DOHH2 (cell line): ENCODE results near the gene C1QTNF12.

Experiments used
- H3F3A ChIP-seq: fragments of 200-600 bp; sonication (generic), shearing (Covaris generic); 2 replicates; pipeline ENCODE4 v1.6.0; 2016; ENCODE audit warnings: antibody characterized with exemption, mild to moderate bottlenecking; ENCODE audit not compliant: control insufficient read depth, insufficient read depth
- H3K27ac ChIP-seq: fragments of 200-600 bp; sonication (generic); 2 replicates; pipeline ENCODE4 v1.5.1; 2014; ENCODE audit warnings: low read depth, mild to moderate bottlenecking, low read length, moderate library complexity
- H3K27me3 ChIP-seq: fragments of 200-600 bp; sonication (generic); 2 replicates; pipeline ENCODE4 v1.6.1; 2014; ENCODE audit warnings: mild to moderate bottlenecking, low read length, mixed read lengths; ENCODE audit not compliant: control insufficient read depth
- H3K36me3 ChIP-seq: fragments of 200-600 bp; sonication (generic); 2 replicates; pipeline ENCODE4 v1.6.1; 2014; ENCODE audit warnings: mild to moderate bottlenecking, low read length, moderate library complexity, mixed read lengths; ENCODE audit not compliant: control insufficient read depth
- H3K4me1 ChIP-seq: fragments of 200-600 bp; sonication (generic); 2 replicates; pipeline ENCODE4 v1.6.1; 2014; ENCODE audit warnings: mild to moderate bottlenecking, low read length, mixed read lengths; ENCODE audit not compliant: control insufficient read depth
- H3K4me2 ChIP-seq: fragments of 200-600 bp; sonication (generic); 2 replicates; pipeline ENCODE4 v1.6.0; 2014; ENCODE audit warnings: mild to moderate bottlenecking, low read length, moderate library complexity
- H3K4me3 ChIP-seq: fragments of 200-600 bp; sonication (generic); 2 replicates; pipeline ENCODE4 v1.5.1; 2014; ENCODE audit warnings: mild to moderate bottlenecking, low read length, mixed read lengths
- H3K79me2 ChIP-seq: fragments of 200-600 bp; sonication (generic); 2 replicates; pipeline ENCODE4 v1.6.1; 2014; ENCODE audit warnings: mild to moderate bottlenecking, low read length, mixed read lengths; ENCODE audit not compliant: control insufficient read depth
- H3K9me2 ChIP-seq: fragments of 200-600 bp; sonication (generic); replicated peaks from 2 replicates; pipeline ENCODE4 v1.6.1; 2014; ENCODE audit warnings: mild to moderate bottlenecking, low read length, mixed read lengths; ENCODE audit not compliant: control insufficient read depth
- H3K9me3 ChIP-seq: fragments of 200-600 bp; sonication (generic); 2 replicates; pipeline ENCODE4 v1.6.1; 2014; ENCODE audit warnings: antibody characterized with exemption, low read length, mixed read lengths; ENCODE audit not compliant: control insufficient read depth, insufficient read depth
- H4K20me1 ChIP-seq: fragments of 200-600 bp; sonication (generic); 2 replicates; pipeline ENCODE4 v1.6.0; 2014; ENCODE audit warnings: low read depth, mild to moderate bottlenecking, antibody characterized with exemption, low read length, moderate library complexity; ENCODE audit not compliant: control insufficient read depth, insufficient read depth
- CTCF ChIP-seq: fragments of 200-600 bp; sonication (generic); IDR thresholded peaks from one replicate; pipeline ENCODE4 v1.5.1; 2014; ENCODE audit warnings: antibody characterized with exemption, mild to moderate bottlenecking, low read depth, low read length; ENCODE audit not compliant: poor library complexity, severe bottlenecking
- EZH2phosphoT487 ChIP-seq: fragments of 200-600 bp; sonication (generic); IDR thresholded peaks from 2 replicates; pipeline ENCODE4 v1.6.1; 2017; ENCODE audit warnings: borderline replicate concordance, mild to moderate bottlenecking, antibody characterized with exemption, low read length, moderate library complexity, mixed read lengths

C1QTNF12 gene

DNA sequence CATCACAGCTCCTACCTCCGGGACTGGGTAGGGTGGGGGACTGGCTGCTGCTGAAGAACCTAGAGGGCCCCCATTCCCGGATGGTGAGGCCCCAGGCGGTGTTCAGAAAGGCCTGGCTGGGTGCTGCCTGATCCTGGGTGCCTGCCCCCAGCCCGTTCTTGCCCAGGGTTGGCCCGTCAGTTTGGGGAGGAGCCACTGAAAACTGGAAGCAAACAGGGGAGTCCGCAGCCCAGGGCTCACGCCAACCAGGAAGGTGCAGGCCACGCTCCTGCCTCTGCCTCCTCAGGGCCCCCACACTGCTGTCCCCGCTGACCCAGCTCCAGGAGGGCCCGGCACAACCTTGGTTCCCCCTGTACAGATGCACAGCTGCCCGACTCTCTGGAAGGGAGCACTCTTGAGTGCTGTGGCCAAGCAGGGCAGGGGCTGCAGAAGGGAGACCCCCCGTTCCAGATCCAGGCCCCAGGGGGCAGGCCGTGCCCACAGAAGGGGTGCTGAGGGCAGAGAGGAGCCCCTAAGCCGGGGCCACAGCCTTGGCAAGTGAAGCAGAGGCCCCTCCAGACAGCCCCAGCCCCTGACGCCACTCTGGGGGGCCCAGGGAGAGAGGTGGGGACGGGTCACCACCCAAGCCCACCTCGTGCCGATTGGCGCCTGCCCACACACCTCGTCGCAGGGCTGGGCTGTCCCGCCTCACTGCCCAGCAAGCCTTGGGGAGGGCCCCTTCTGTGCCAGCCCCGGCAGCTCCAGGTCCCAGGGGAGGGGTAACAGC, 5.5 kb downstream of the C1QTNF12 start:
- Histone ChIP-seq H3K79me2 (no peaks in the 10 kb centered on the region), H4K20me1 (no peaks in the 10 kb centered on the region), H3K4me2 (no peak overlapping the region), H3K4me1 (peaks cover 4% of the 10 kb centered on the region; the same call in 1 of the 2 replicates), H3K27ac (no peak overlapping the region), H3F3A (no peaks in the 10 kb centered on the region), H3K36me3 (no peaks in the 10 kb centered on the region), H3K27me3 (peaks cover 11% of the 10 kb centered on the region), H3K9me2 (no peaks in the 10 kb centered on the region), H3K4me3 (no peak overlapping the region), H3K9me3 (no peaks in the 10 kb centered on the region)
- no peak for TF ChIP-seq EZH2phosphoT487
- TF ChIP-seq CTCF, result no peak

DNA sequence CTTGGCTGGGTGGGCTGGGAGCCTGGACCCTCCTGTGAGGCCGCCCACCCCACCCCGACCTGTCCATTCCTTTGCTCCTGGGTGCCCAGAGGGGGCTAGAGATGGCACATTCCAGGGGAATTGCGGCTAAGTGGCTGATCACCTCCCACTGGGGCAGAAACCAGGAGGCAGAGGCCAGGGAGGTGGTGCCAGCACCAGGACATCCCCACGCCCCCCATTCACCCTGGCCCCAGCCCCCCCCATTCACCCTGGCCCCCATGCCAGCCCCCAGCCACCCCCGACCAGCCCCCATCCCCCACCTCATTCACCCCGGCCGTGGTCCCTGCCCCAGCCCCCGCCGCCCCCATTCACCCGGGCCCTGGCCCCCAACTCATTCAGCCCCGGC, 6.2 kb downstream of the C1QTNF12 start:
- Histone ChIP-seq H3K79me2 (peaks cover 3% of the 10 kb centered on the region; the same call in 1 of the 2 replicates), H3K4me1 (peaks cover 4% of the 10 kb centered on the region; the same call in 1 of the 2 replicates), H3K4me2 (no peak overlapping the region), H4K20me1 (no peaks in the 10 kb centered on the region), H3K36me3 (peaks cover 3% of the 10 kb centered on the region; the same call in 1 of the 2 replicates), H3K9me3 (no peaks in the 10 kb centered on the region), H3K4me3 (no peak overlapping the region), H3K9me2 (no peaks in the 10 kb centered on the region), H3K27ac (no peak overlapping the region), H3F3A (no peaks in the 10 kb centered on the region), H3K27me3 (peaks cover 11% of the 10 kb centered on the region)
- TF ChIP-seq CTCF (no peak), EZH2phosphoT487 (no peak)

- no peaks in the 10 kb centered on the region for H3K9me2 ChIP-seq
- peaks cover 8% of the 10 kb centered on the region; the same call in 1 of the 2 replicates for H3K79me2 ChIP-seq
- no peaks in the 10 kb centered on the region for H3K9me3 ChIP-seq
- H3K27ac ChIP-seq, result no peak overlapping the region
- H4K20me1 ChIP-seq, result no peaks in the 10 kb centered on the region
- no peak overlapping the region for H3K4me2 ChIP-seq
- H3F3A ChIP-seq, result no peaks in the 10 kb centered on the region
- peaks cover 4% of the 10 kb centered on the region; the same call in 1 of the 2 replicates for H3K4me1 ChIP-seq
- H3K27me3 ChIP-seq, result peaks cover 11% of the 10 kb centered on the region
- no peak for TF ChIP-seq CTCF
- no peak for TF ChIP-seq EZH2phosphoT487
- H3K4me3 ChIP-seq, result no peak overlapping the region
- peaks cover 4% of the 10 kb centered on the region; the same call in 1 of the 2 replicates for H3K36me3 ChIP-seq
These were observed 6.7 kb downstream of the C1QTNF12 start for GRCh38 chr1:1239614-1240347.
